Keratinocyte (primary cell): ENCODE measurements around the gene RETREG3. TPM values are rescaled to one million over a fixed set of nuclear protein-coding genes. Genes with fewer than 3 reads are reported as not detected.
"Not testable (repeated sequence)": the region's sequence is repeated elsewhere in the genome, so short reads cannot be mapped to it uniquely, and the experiment has no call there.

Experiments used
- DNase-seq: peaks from one replicate; pipeline ENCODE4 v3.0.0-alpha.2; 2011; ENCODE audit warnings: low read depth, missing footprints, low spot score
- FAIRE-seq: peaks from 2 replicates; lab custom pipeline; 2011; peaks lifted over from hg19 to GRCh38; lab: Jason Lieb, UNC
- H2AFZ ChIP-seq: 2 replicates; pipeline ENCODE4 v1.6.0; 2012; ENCODE audit warnings: low read length, control low read depth, inconsistent platforms; ENCODE audit not compliant: control insufficient read depth
- H3K27ac ChIP-seq: 2 replicates; pipeline ENCODE4 v1.5.1; 2011; ENCODE audit warnings: low read length; ENCODE audit not compliant: control insufficient read depth, insufficient read depth
- H3K27me3 ChIP-seq: 3 replicates; pipeline ENCODE4 v1.6.0; 2011; ENCODE audit warnings: low read length; ENCODE audit not compliant: control insufficient read depth, insufficient read depth; ENCODE audit errors: extremely low read depth
- H3K36me3 ChIP-seq, 2 experiments: 2 replicates in 1 of 2; 3 replicates in 1 of 2; pipeline ENCODE4 v1.5.1; 2011; ENCODE audit warnings: low read length in 2 of 2, mild to moderate bottlenecking in 1 of 2; ENCODE audit not compliant: control insufficient read depth in 2 of 2, insufficient read depth in 2 of 2; ENCODE audit errors: extremely low read depth in 1 of 2
- H3K4me1 ChIP-seq: 3 replicates; pipeline ENCODE4 v1.5.1; 2011; ENCODE audit warnings: low read length; ENCODE audit not compliant: control insufficient read depth, insufficient read depth; ENCODE audit errors: extremely low read depth
- H3K4me2 ChIP-seq: 3 replicates; pipeline ENCODE4 v1.6.0; 2011; ENCODE audit warnings: low read depth, low read length; ENCODE audit not compliant: control insufficient read depth, insufficient read depth; ENCODE audit errors: extremely low read depth
- H3K4me3 ChIP-seq, 3 experiments: fragments of 200-600 bp in 1 of 3; sonication (generic) in 1 of 3; 2 replicates in 2 of 3; 3 replicates in 1 of 3; pipeline ENCODE4 v1.5.1; 2011 to 2016; ENCODE audit warnings: low read length in 3 of 3, mild to moderate bottlenecking in 3 of 3, control low read depth in 2 of 3, inconsistent platforms in 1 of 3, low read depth in 1 of 3, mixed read lengths in 1 of 3, mixed run types in 1 of 3, moderate library complexity in 1 of 3; ENCODE audit not compliant: control insufficient read depth in 2 of 3, insufficient read depth in 2 of 3; ENCODE audit errors: extremely low read depth in 1 of 3
- H3K79me2 ChIP-seq: 2 replicates; pipeline ENCODE4 v1.6.0; 2012; ENCODE audit warnings: low read length; ENCODE audit not compliant: control insufficient read depth, insufficient read depth
- H3K9ac ChIP-seq: 3 replicates; pipeline ENCODE4 v1.6.0; 2011; ENCODE audit warnings: low read length; ENCODE audit not compliant: control insufficient read depth, insufficient read depth; ENCODE audit errors: extremely low read depth
- H3K9me1 ChIP-seq: 3 replicates; pipeline ENCODE4 v1.6.0; 2011; ENCODE audit warnings: low read length; ENCODE audit not compliant: control insufficient read depth, insufficient read depth; ENCODE audit errors: extremely low read depth
- H3K9me3 ChIP-seq: 2 replicates; pipeline ENCODE4 v1.5.1; 2012; ENCODE audit warnings: low read depth, low read length; ENCODE audit not compliant: control insufficient read depth
- H4K20me1 ChIP-seq: 3 replicates; pipeline ENCODE4 v1.6.0; 2011; ENCODE audit warnings: low read length; ENCODE audit not compliant: control insufficient read depth, insufficient read depth; ENCODE audit errors: extremely low read depth
- CTCF ChIP-seq, 3 experiments: IDR thresholded peaks in 1 of 3; conservative IDR thresholded peaks in 1 of 3; optimal IDR thresholded peaks in 1 of 3; 2 replicates in 2 of 3; 3 replicates in 1 of 3; pipeline versions ENCODE3 to v1.5.1; 2011; ENCODE audit warnings: low read length in 3 of 3, mild to moderate bottlenecking in 3 of 3, moderate library complexity in 2 of 3, control low read depth in 1 of 3, inconsistent platforms in 1 of 3; ENCODE audit not compliant: insufficient read depth in 2 of 3; ENCODE audit errors: extremely low read depth in 1 of 3
- EZH2 ChIP-seq: IDR thresholded peaks from one replicate; pipeline ENCODE4 v1.6.1; 2012; ENCODE audit warnings: inconsistent platforms, mild to moderate bottlenecking, low read length, moderate library complexity
- dilution Hi-C: fragments of 300-500 bp; cut with MboI; formaldehyde crosslinking; loops from one replicate; pipeline ENCODE4 v1.7.0; 2020; ENCODE audit warnings: low sequenced_read_pairs; ENCODE audit not compliant: extremely low pct_ligation_motif_present
- polyA plus RNA-seq, 5 experiments: library from polyadenylated mRNA; depleted of rRNA in 3 of 5; stranded (reverse) in 3 of 5; stranded (forward) in 1 of 5; unstranded in 1 of 5; fragments of >200 nt; gene quantifications; 1 replicate in 1 of 5; 2 replicates in 3 of 5; 3 replicates in 1 of 5; pipeline versions ENCODE4 v1.2.1 to v1.2.3, GENCODE V29; 2011 to 2012; ENCODE audit warnings: missing spikeins in 2 of 5, low read depth in 1 of 5, low replicate concordance in 1 of 5

The RETREG3 gene
- polyA plus RNA-seq, 1 donor (not counting 4 experiments of a cell fraction or from before 2014, with no cell fraction given), result 25.2 TPM

- Histone ChIP-seq H3K4me2 (no peak overlapping the region), H3K9me3 (no peaks in the 10 kb centered on the region), H3K9ac (no peak overlapping the region), H3K27me3 (no peaks in the 10 kb centered on the region), H3K27ac (no peak overlapping the region), H3K9me1 (no peaks in the 10 kb centered on the region), H3K4me1 (peaks cover 12% of the 10 kb centered on the region), H3K36me3 (no peaks in the 10 kb centered on the region), H2AFZ (no peak overlapping the region), H3K4me3 (no peak overlapping the region), H3K79me2 (no peaks in the 10 kb centered on the region), H4K20me1 (no peaks in the 10 kb centered on the region)
- dilution Hi-C loops, result no loop called here
- TF ChIP-seq EZH2, result no peak
- no peak for TF ChIP-seq CTCF (optimal IDR thresholded peaks at IDR 0.05 in 1 of 3, IDR thresholded peaks at IDR 0.05 in 1 of 3, conservative IDR thresholded peaks at IDR 0.05 in 1 of 3; ENCODE audit: extremely low read depth in 1 of 3, insufficient read depth in 2 of 3, low read length in 3 of 3)
- FAIRE-seq, result no peak
- no peak for DNase-seq
Observed at GRCh38 chr17:42629411-42630009, 20.3 kb upstream of the RETREG3 start.

- H3K9me3 ChIP-seq, H3K36me3 ChIP-seq, H3K79me2 ChIP-seq, dilution Hi-C loops, DNase-seq, H2AFZ ChIP-seq, H3K9ac ChIP-seq, H3K4me2 ChIP-seq, H3K9me1 ChIP-seq, FAIRE-seq, H4K20me1 ChIP-seq, H3K4me3 ChIP-seq, H3K27me3 ChIP-seq, H3K27ac ChIP-seq: not testable (repeated sequence)
- peaks cover 21% of the 10 kb centered on the region for H3K4me1 ChIP-seq
Observed at GRCh38 chr17:42627032-42627764, 18.0 kb upstream of the RETREG3 start.
